Muscle of leg (tissue), 11 donors: ENCODE measurements around the gene LRRC42. TPM values are rescaled to one million over a fixed set of nuclear protein-coding genes. Genes with fewer than 3 reads are reported as not detected.
"Not testable (repeated sequence)": the region's sequence is repeated elsewhere in the genome, so short reads cannot be mapped to it uniquely, and the experiment has no call there.

Source experiments
- DNase-seq: peaks from one replicate; pipeline ENCODE4 v3.0.0; 2013
- H3K27ac ChIP-seq: one replicate; pipeline ENCODE4 v1.5.1; 2013; ENCODE audit warnings: mild to moderate bottlenecking, low read length, control low read depth
- H3K27me3 ChIP-seq: one replicate; pipeline ENCODE4 v1.6.1; 2013; ENCODE audit warnings: low read length; ENCODE audit not compliant: control insufficient read depth, insufficient read depth
- H3K36me3 ChIP-seq: one replicate; pipeline ENCODE4 v1.6.1; 2013; ENCODE audit warnings: low read length; ENCODE audit not compliant: control insufficient read depth, insufficient read depth
- H3K4me1 ChIP-seq: one replicate; pipeline ENCODE4 v1.6.1; 2013; ENCODE audit warnings: low read length; ENCODE audit not compliant: control insufficient read depth, insufficient read depth
- H3K4me3 ChIP-seq: one replicate; pipeline ENCODE4 v1.5.1; 2013; ENCODE audit warnings: low read length, control low read depth
- H3K9me3 ChIP-seq: replicated peaks from 2 replicates; pipeline ENCODE4 v1.6.1; 2013; ENCODE audit warnings: low read depth, low read length; ENCODE audit not compliant: control insufficient read depth
- WGBS: methylation state at CpG from one replicate; pipeline ENCODE4 v1.1.5; 2013; ENCODE audit warnings: missing lambda C conversion rate; ENCODE audit not compliant: insufficient coverage; 5-methylcytosine and 5-hydroxymethylcytosine counted together
- polyA plus RNA-seq, 8 donors: library from polyadenylated mRNA; unstranded; fragments of 120-200 nt; gene quantifications; one replicate each; pipeline versions ENCODE4 v1.2.1 to v1.2.3, GENCODE V29; 2013; ENCODE audit warnings: inconsistent platforms in 1 of 8, low replicate concordance in 1 of 8; ENCODE audit not compliant: insufficient read length in 8 of 8, insufficient read depth in 1 of 8
- total RNA-seq: library from RNA; stranded (reverse); fragments of 120-200 nt; gene quantifications from one replicate; pipeline ENCODE4 v1.2.4, GENCODE V29; 2013

The LRRC42 gene
- total and polyA plus RNA-seq, 9 donors: 19.3 to 30.2 (median 24.2) TPM

DNA sequence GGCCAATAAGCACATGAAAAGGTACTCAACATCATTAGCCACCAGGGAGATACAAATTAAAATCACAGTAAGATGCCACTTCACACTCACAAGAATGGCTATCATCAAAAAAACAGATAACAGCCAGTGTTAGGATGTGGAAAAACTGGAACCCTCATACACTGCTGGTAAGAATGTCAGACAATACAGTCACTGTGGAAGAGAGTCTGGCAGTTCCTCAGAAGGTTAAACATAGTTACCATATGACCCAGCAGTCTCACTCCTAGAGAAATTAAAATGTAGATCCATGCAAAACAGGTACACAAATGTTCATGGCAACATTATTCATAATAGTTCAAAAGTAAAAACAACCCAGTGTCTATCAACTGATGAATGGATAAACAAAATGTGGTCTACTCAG, 38.6 kb downstream of the LRRC42 start:
- no peak for DNase-seq
- peaks cover 8% of the 10 kb centered on the region for H3K4me1 ChIP-seq
- H3K9me3 ChIP-seq: no peaks in the 10 kb centered on the region
- H3K36me3 ChIP-seq: no peaks in the 10 kb centered on the region
- no peaks in the 10 kb centered on the region for H3K27me3 ChIP-seq
- H3K27ac ChIP-seq: no peak overlapping the region
- no peak overlapping the region for H3K4me3 ChIP-seq

GRCh38 chr1:53986458-53986857, 40.3 kb downstream of the LRRC42 start:
- Histone ChIP-seq H3K27ac (no peak overlapping the region), H3K9me3 (no peaks in the 10 kb centered on the region), H3K4me3 (no peak overlapping the region), H3K36me3 (no peaks in the 10 kb centered on the region), H3K4me1 (peaks cover 8% of the 10 kb centered on the region), H3K27me3 (no peaks in the 10 kb centered on the region)
- no CpG with 5 or more reads among the region's 3 CpGs for WGBS
- no peak for DNase-seq

DNA sequence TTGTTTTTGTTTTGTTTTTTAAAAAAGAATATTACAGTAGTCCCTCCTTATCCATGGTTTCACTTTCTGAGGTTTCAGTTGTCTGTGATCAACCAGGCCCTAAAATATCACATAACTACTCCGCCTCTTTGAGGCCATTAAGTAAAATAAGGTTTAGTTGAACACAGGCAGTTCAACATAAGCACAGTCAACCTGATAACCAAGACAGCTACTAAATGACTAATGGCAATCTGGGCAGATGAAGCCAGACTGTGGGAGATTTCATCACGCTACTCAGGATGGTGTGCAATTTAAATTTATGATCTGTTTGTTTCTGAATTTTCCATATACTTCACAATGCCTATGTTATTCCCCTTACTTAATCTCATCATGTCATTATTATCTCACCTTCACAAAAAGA, 41.7 kb downstream of the LRRC42 start:
- no peak for DNase-seq
- H3K4me3 ChIP-seq: no peak overlapping the region
- H3K36me3 ChIP-seq: no peaks in the 10 kb centered on the region
- H3K9me3 ChIP-seq: no peaks in the 10 kb centered on the region
- H3K27me3 ChIP-seq: no peaks in the 10 kb centered on the region
- WGBS: no CpG with 5 or more reads among the region's 2 CpGs
- no peak overlapping the region for H3K27ac ChIP-seq
- no peaks in the 10 kb centered on the region for H3K4me1 ChIP-seq

DNA sequence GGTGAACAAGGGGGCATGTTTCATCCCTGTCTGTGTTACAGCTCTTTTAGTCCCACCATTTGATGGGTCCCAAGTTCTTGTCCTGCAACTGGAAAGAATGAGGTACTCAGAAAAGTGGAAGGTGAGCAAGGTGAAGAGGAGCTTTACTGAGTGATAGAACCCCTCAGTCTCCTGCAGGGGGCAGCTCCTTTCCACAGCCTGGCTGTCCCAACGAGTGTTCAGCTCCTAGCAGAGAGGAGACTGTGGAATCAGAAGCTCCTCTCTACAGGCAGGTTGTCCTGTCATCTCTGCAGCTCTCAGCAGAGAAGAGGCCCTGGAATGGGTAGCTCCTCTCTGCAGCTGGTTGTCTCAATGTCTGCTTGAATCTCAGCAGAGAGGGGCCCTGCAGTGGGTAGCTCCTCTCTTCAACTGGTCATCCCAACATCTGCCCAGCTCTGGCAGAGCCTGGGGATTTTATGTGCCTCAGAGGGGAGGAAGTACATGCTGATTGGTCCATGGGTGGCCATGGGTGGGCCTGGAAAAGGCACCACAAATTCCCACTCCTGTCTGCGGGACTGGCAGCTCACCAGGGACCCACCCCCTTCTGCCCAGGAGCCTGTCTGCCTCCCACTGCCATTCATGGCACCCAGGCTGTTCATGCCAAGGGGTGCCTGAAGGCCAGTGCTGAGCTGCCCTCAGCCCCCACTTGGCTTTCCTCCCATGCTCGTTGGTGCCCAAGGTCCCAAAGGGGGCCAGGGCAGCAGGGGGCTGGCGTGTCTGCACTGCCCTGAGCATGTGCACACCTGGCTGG, 46.1 kb downstream of the LRRC42 start:
- Histone ChIP-seq H3K36me3 (no peaks in the 10 kb centered on the region), H3K27ac (no peak overlapping the region), H3K4me3 (no peak overlapping the region), H3K9me3 (no peaks in the 10 kb centered on the region), H3K4me1 (no peaks in the 10 kb centered on the region), H3K27me3 (no peaks in the 10 kb centered on the region)
- no peak for DNase-seq
- whole genome bisulfite sequencing: 63% methylated on average over 4 of the region's 4 CpGs

- not testable (repeated sequence) for DNase-seq, H3K27ac ChIP-seq, H3K4me3 ChIP-seq, H3K4me1 ChIP-seq, H3K36me3 ChIP-seq, H3K27me3 ChIP-seq, H3K9me3 ChIP-seq
- WGBS: no CpG with 5 or more reads among the region's 2 CpGs
Observed at GRCh38 chr1:53994516-53994915, 48.4 kb downstream of the LRRC42 start.

DNA sequence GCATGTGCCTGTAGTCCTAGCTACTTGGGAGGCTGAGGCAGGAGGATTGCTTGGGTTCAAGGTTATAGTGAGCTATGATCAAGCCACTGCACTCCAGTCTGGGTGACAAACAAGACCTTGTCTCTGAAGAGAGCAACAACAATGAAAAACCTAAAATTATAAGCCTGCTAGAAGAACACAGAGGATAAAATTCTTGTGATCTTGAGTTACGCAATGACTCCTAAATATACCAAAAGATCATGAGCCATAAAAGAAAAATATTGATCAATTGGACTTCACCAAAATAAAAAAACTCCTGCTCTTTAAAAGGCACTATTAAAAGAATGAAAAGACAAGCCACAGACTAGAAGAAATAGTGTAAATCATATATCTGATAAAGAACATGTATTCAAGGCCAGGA, 49.5 kb downstream of the LRRC42 start:
- no peaks in the 10 kb centered on the region for H3K9me3 ChIP-seq
- no peak for DNase-seq
- no CpG with 5 or more reads among the region's 1 CpG for WGBS
- H3K36me3 ChIP-seq: no peaks in the 10 kb centered on the region
- no peaks in the 10 kb centered on the region for H3K4me1 ChIP-seq
- H3K4me3 ChIP-seq: no peak overlapping the region
- no peaks in the 10 kb centered on the region for H3K27me3 ChIP-seq
- no peak overlapping the region for H3K27ac ChIP-seq

- Histone ChIP-seq H3K4me1 (no peaks in the 10 kb centered on the region), H3K27me3 (no peaks in the 10 kb centered on the region), H3K27ac (no peak overlapping the region), H3K9me3 (no peaks in the 10 kb centered on the region), H3K4me3 (no peak overlapping the region), H3K36me3 (no peaks in the 10 kb centered on the region)
- no peak for DNase-seq
- no CpG with 5 or more reads among the region's 1 CpG for WGBS
Observed at GRCh38 chr1:53998223-53998622, 52.1 kb downstream of the LRRC42 start.

DNA sequence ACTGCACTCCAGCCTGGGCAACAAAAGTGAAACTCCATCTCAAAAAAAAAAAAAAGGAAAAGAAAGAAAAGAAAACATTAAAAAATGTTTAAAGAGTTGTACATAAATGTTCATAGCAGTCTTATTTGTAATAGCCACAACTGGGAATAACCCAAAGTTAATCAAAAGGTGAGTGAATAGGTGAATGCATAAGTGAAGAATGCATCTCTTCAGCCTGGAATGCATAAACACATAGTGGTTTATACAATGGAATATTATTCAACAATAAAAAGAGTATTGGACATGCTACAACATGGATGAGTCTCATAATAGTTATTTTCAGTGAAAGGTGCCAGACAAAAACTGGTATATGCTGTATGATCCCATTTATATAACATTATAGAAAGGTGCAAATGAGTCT, 53.8 kb downstream of the LRRC42 start:
- DNase-seq: no peak
- Histone ChIP-seq H3K4me3 (no peak overlapping the region), H3K36me3 (no peaks in the 10 kb centered on the region), H3K27ac (no peak overlapping the region), H3K4me1 (no peaks in the 10 kb centered on the region), H3K27me3 (no peaks in the 10 kb centered on the region), H3K9me3 (no peaks in the 10 kb centered on the region)

DNA sequence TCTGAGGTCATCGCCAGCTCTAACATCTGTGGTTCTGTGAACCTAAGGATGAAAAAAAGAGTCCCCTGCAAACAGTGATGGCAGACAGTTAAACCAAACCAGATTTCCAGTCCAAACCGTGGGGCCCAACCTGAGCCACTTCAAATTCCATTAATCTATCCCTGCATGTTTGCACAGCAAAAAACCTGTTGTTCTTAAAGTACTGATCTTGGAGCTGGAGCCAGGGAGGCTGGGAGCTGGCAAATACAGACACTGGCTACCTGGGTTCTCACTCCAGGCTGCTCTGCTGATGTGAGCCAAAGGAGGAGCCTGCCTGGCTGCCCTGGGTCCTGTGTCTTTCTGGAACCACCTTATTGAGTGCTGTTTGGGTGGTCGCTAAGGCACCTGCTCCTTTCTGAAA, 55.4 kb downstream of the LRRC42 start:
- WGBS: 57% methylated on average over 1 of the region's 3 CpGs
- no peak for DNase-seq

GRCh38 chr1:54002544-54003248, 56.5 kb downstream of the LRRC42 start:
- no peaks in the 10 kb centered on the region for H3K9me3 ChIP-seq
- no peak overlapping the region for H3K27ac ChIP-seq
- no peaks in the 10 kb centered on the region for H3K4me1 ChIP-seq
- no peak overlapping the region for H3K4me3 ChIP-seq
- no peaks in the 10 kb centered on the region for H3K27me3 ChIP-seq
- 49% methylated on average over 5 of the region's 9 CpGs for WGBS
- no peak for DNase-seq
- no peaks in the 10 kb centered on the region for H3K36me3 ChIP-seq

More for the DNA sequence above, 55.4 kb downstream of the LRRC42 start:
- Histone ChIP-seq H3K27me3 (no peaks in the 10 kb centered on the region), H3K4me3 (no peak overlapping the region), H3K36me3 (no peaks in the 10 kb centered on the region), H3K4me1 (no peaks in the 10 kb centered on the region), H3K9me3 (no peaks in the 10 kb centered on the region), H3K27ac (no peak overlapping the region)
